OCI-LY1 (cell line): Measurements from ENCODE around the gene ALDH1A3.

Source experiments
- H2AFZ ChIP-seq: fragments of 200-600 bp; sonication (generic), shearing (Covaris generic); 2 replicates; pipeline ENCODE4 v1.6.0; 2014; ENCODE audit warnings: antibody characterized with exemption, mild to moderate bottlenecking, low read length
- H3F3A ChIP-seq: fragments of 200-600 bp; sonication (generic), shearing (Covaris generic); 2 replicates; pipeline ENCODE4 v1.6.0; 2014; ENCODE audit warnings: mild to moderate bottlenecking, antibody characterized with exemption, low read length, moderate library complexity; ENCODE audit not compliant: insufficient read depth
- H3K27ac ChIP-seq: fragments of 200-600 bp; sonication (generic); 2 replicates; pipeline ENCODE4 v1.5.1; 2014; ENCODE audit warnings: low read length, mixed run types, mild to moderate bottlenecking, low read depth; ENCODE audit not compliant: poor library complexity, severe bottlenecking
- H3K27me3 ChIP-seq: fragments of 200-600 bp; sonication (generic); 2 replicates; pipeline ENCODE4 v1.6.0; 2014; ENCODE audit warnings: antibody characterized with exemption, mild to moderate bottlenecking, low read length, moderate library complexity; ENCODE audit not compliant: insufficient read depth
- H3K36me3 ChIP-seq: fragments of 200-600 bp; sonication (generic); 2 replicates; pipeline ENCODE4 v1.6.1; 2014; ENCODE audit warnings: mild to moderate bottlenecking, antibody characterized with exemption, low read length, moderate library complexity, mixed read lengths; ENCODE audit not compliant: insufficient read depth
- H3K4me1 ChIP-seq: fragments of 200-600 bp; sonication (generic); 2 replicates; pipeline ENCODE4 v1.5.1; 2014; ENCODE audit warnings: mild to moderate bottlenecking, low read length, moderate library complexity; ENCODE audit not compliant: insufficient read depth, severe bottlenecking
- H3K4me2 ChIP-seq: fragments of 200-600 bp; sonication (generic), shearing (Covaris generic); 2 replicates; pipeline ENCODE4 v1.6.1; 2014; ENCODE audit warnings: low read length
- H3K4me3 ChIP-seq: fragments of 200-600 bp; sonication (generic); 2 replicates; pipeline ENCODE4 v1.5.1; 2014; ENCODE audit warnings: low read length, low read depth, mild to moderate bottlenecking, mixed read lengths; ENCODE audit not compliant: poor library complexity, severe bottlenecking
- H3K79me2 ChIP-seq: fragments of 200-600 bp; shearing (Covaris generic); 2 replicates; pipeline ENCODE4 v1.6.1; 2016; ENCODE audit warnings: mixed run types, low read length, mixed read lengths; ENCODE audit not compliant: insufficient read depth
- H3K9ac ChIP-seq: fragments of 200-600 bp; sonication (generic), shearing (Covaris generic); 2 replicates; pipeline ENCODE4 v1.6.1; 2014; ENCODE audit warnings: mild to moderate bottlenecking, low read length, mixed read lengths
- H3K9me2 ChIP-seq: fragments of 200-600 bp; sonication (generic), shearing (Covaris generic); 2 replicates; pipeline ENCODE4 v1.6.1; 2014; ENCODE audit warnings: low read depth, mild to moderate bottlenecking, low read length, mixed read lengths
- H3K9me3 ChIP-seq: fragments of 200-600 bp; shearing (Covaris generic); 2 replicates; pipeline ENCODE4 v1.6.1; 2014; ENCODE audit warnings: low read length, mixed read lengths
- H4K20me1 ChIP-seq: fragments of 200-600 bp; sonication (generic), shearing (Covaris generic); 2 replicates; pipeline ENCODE4 v1.6.0; 2016; ENCODE audit warnings: mild to moderate bottlenecking, low read length; ENCODE audit not compliant: insufficient read depth
- CTCF ChIP-seq: fragments of 200-600 bp; sonication (generic), shearing (Covaris generic); IDR thresholded peaks from 2 replicates; pipeline ENCODE4 v1.5.1; 2017; ENCODE audit warnings: mild to moderate bottlenecking, antibody characterized with exemption, low read length, moderate library complexity, mixed read lengths
- EZH2 ChIP-seq: fragments of 200-600 bp; sonication (generic), shearing (Covaris generic); IDR thresholded peaks from 2 replicates; pipeline ENCODE4 v1.8.0; 2017; ENCODE audit warnings: borderline replicate concordance, mixed run types, mild to moderate bottlenecking, antibody characterized with exemption, low read length, moderate library complexity, mixed read lengths

Gene ALDH1A3

GRCh38 chr15:100858294-100858693 is 21.3 kb upstream of the ALDH1A3 start:
- Histone ChIP-seq H3K79me2 (no peaks in the 10 kb centered on the region), H3K9ac (no peak overlapping the region), H3K27me3 (peaks cover 14% of the 10 kb centered on the region; the same call in 1 of the 2 replicates), H3K9me2 (no peaks in the 10 kb centered on the region), H2AFZ (no peak overlapping the region), H3F3A (no peaks in the 10 kb centered on the region), H3K27ac (no peak overlapping the region), H3K4me1 (no peaks in the 10 kb centered on the region), H4K20me1 (no peaks in the 10 kb centered on the region), H3K36me3 (no peaks in the 10 kb centered on the region), H3K4me3 (no peak overlapping the region), H3K4me2 (no peak overlapping the region), H3K9me3 (no peaks in the 10 kb centered on the region)
- TF ChIP-seq CTCF (no peak), EZH2 (no peak)

- no peak overlapping the region for H3K4me3 ChIP-seq
- no peaks in the 10 kb centered on the region for H3K4me1 ChIP-seq
- H3K79me2 ChIP-seq, result no peaks in the 10 kb centered on the region
- no peak overlapping the region for H2AFZ ChIP-seq
- H3K4me2 ChIP-seq, result no peak overlapping the region
- TF ChIP-seq EZH2 (no peak), CTCF (no peak)
- H3F3A ChIP-seq, result no peaks in the 10 kb centered on the region
- no peak overlapping the region for H3K27ac ChIP-seq
- H3K36me3 ChIP-seq, result no peaks in the 10 kb centered on the region
- H3K9ac ChIP-seq, result no peak overlapping the region
- H3K27me3 ChIP-seq, result peaks cover 18% of the 10 kb centered on the region; the same call in 1 of the 2 replicates
- H4K20me1 ChIP-seq, result no peaks in the 10 kb centered on the region
- no peaks in the 10 kb centered on the region for H3K9me3 ChIP-seq
- no peaks in the 10 kb centered on the region for H3K9me2 ChIP-seq
These were observed 19.4 kb upstream of the ALDH1A3 start for GRCh38 chr15:100859970-100860828.

- Histone ChIP-seq H3K79me2 (no peaks in the 10 kb centered on the region), H3K4me2 (no peak overlapping the region), H4K20me1 (no peaks in the 10 kb centered on the region), H3K9ac (no peak overlapping the region), H3K36me3 (no peaks in the 10 kb centered on the region), H3K27me3 (peaks cover 22% of the 10 kb centered on the region; the same call in 1 of the 2 replicates), H3K9me3 (no peaks in the 10 kb centered on the region), H3K4me3 (no peak overlapping the region), H3K9me2 (no peaks in the 10 kb centered on the region), H3F3A (no peaks in the 10 kb centered on the region), H3K27ac (no peak overlapping the region), H3K4me1 (no peaks in the 10 kb centered on the region), H2AFZ (no peak overlapping the region)
- no peak for TF ChIP-seq CTCF
- TF ChIP-seq EZH2, result no peak
These were observed 18.7 kb upstream of the ALDH1A3 start for GRCh38 chr15:100860829-100861510.
